H1 (cell line): ENCODE data around the gene SLC7A5. TPM values are rescaled to one million over a fixed set of nuclear protein-coding genes. Genes with fewer than 3 reads are reported as not detected.

Experiments used
- CTCF ChIA-PET: fragments of 300-600 bp; sonication (Branson Sonifier 250); formaldehyde crosslinking; loops from one replicate; lab custom pipeline; 2021; ENCODE audit not compliant: partially characterized antibody; lab: Charles Lee
- POLR2A ChIA-PET: fragments of 300-600 bp; sonication (Branson Sonifier 250); formaldehyde crosslinking; loops from one replicate; lab custom pipeline; 2021; ENCODE audit warnings: inconsistent platforms; ENCODE audit not compliant: partially characterized antibody; lab: Charles Lee
- DNase-seq, 2 experiments: peaks; one replicate each; pipeline versions ENCODE4 v3.0.0 to v3.0.0-alpha.2; 2010 to 2022; ENCODE audit warnings: low spot score in 2 of 2, low read depth in 1 of 2, mixed read lengths in 1 of 2
- FAIRE-seq: peaks from 2 replicates; lab custom pipeline; 2011; peaks lifted over from hg19 to GRCh38; lab: Jason Lieb, UNC
- H2AFZ ChIP-seq: 2 replicates; pipeline ENCODE4 v1.8.1; 2012; ENCODE audit warnings: low read length, inconsistent platforms
- H2AK5ac ChIP-seq: 2 replicates; pipeline ENCODE4 v1.6.1; 2013; ENCODE audit warnings: low read depth, low read length
- H2BK120ac ChIP-seq: replicated peaks from 2 replicates; pipeline ENCODE3; 2013; ENCODE audit warnings: low read depth, low read length, inconsistent platforms
- H2BK12ac ChIP-seq: 2 replicates; pipeline ENCODE4 v1.6.1; 2013; ENCODE audit warnings: low read depth, low read length
- H2BK15ac ChIP-seq: 2 replicates; pipeline ENCODE4 v1.6.1; 2013; ENCODE audit warnings: low read length
- H2BK20ac ChIP-seq: 2 replicates; pipeline ENCODE4 v1.6.1; 2013; ENCODE audit warnings: low read length
- H2BK5ac ChIP-seq: 2 replicates; pipeline ENCODE4 v1.6.1; 2013; ENCODE audit warnings: low read depth, low read length
- H3K14ac ChIP-seq: 2 replicates; pipeline ENCODE4 v1.6.1; 2013; ENCODE audit warnings: inconsistent platforms; ENCODE audit not compliant: insufficient read length
- H3K18ac ChIP-seq: 2 replicates; pipeline ENCODE4 v1.6.1; 2013; ENCODE audit warnings: low read length; ENCODE audit errors: extremely low read depth
- H3K23ac ChIP-seq: 2 replicates; pipeline ENCODE4 v1.6.1; 2013; ENCODE audit warnings: inconsistent platforms; ENCODE audit not compliant: insufficient read length
- H3K23me2 ChIP-seq: 2 replicates; pipeline ENCODE4 v1.6.1; 2013; ENCODE audit warnings: low read depth, low read length
- H3K27ac ChIP-seq: 2 replicates; pipeline ENCODE4 v1.6.1; 2011; ENCODE audit warnings: low read depth, low read length, inconsistent platforms
- H3K27me3 ChIP-seq, 4 experiments: replicated peaks in 1 of 4; 1 replicate in 1 of 4; 2 replicates in 3 of 4; pipeline versions ENCODE4 v1.6.1 to v1.8.1; 2011 to 2013; ENCODE audit warnings: low read length in 3 of 4, mild to moderate bottlenecking in 3 of 4, inconsistent platforms in 2 of 4, mixed read lengths in 2 of 4, moderate library complexity in 1 of 4; ENCODE audit not compliant: control insufficient read depth in 3 of 4, insufficient read depth in 3 of 4; ENCODE audit errors: extremely low read depth in 1 of 4
- H3K36me3 ChIP-seq, 4 experiments: 2 replicates each; pipeline versions ENCODE4 v1.6.1 to v1.8.1; 2011 to 2013; ENCODE audit warnings: mild to moderate bottlenecking in 4 of 4, low read length in 3 of 4, moderate library complexity in 2 of 4, control low read depth in 1 of 4, inconsistent platforms in 1 of 4; ENCODE audit not compliant: insufficient read depth in 4 of 4, control insufficient read depth in 2 of 4
- H3K4ac ChIP-seq: replicated peaks from 2 replicates; pipeline ENCODE3; 2013; ENCODE audit warnings: low read length, low read depth, mixed read lengths, inconsistent platforms; ENCODE audit not compliant: insufficient read length
- H3K4me1 ChIP-seq, 4 experiments: replicated peaks in 1 of 4; 1 replicate in 1 of 4; 2 replicates in 3 of 4; pipeline versions ENCODE4 v1.6.1 to v1.8.1; 2011 to 2013; ENCODE audit warnings: low read length in 3 of 4, inconsistent platforms in 2 of 4, mixed read lengths in 1 of 4; ENCODE audit not compliant: insufficient read depth in 4 of 4, control insufficient read depth in 3 of 4
- H3K4me2 ChIP-seq, 2 experiments: 2 replicates each; pipeline versions ENCODE4 v1.6.1 to v1.8.1; 2011 to 2013; ENCODE audit warnings: low read depth in 2 of 2, low read length in 2 of 2, control low read depth in 1 of 2, inconsistent platforms in 1 of 2, mild to moderate bottlenecking in 1 of 2; ENCODE audit not compliant: insufficient read depth in 1 of 2
- H3K4me3 ChIP-seq, 4 experiments: fragments of 200-600, 300-600 bp in 1 of 4; sonication (generic), shearing (Covaris generic), sonication (Bioruptor Twin) in 1 of 4; 2 replicates each; pipeline versions ENCODE4 v1.5.1 to v1.8.1; 2011 to 2016; ENCODE audit warnings: low read length in 4 of 4, low read depth in 3 of 4, control low read depth in 2 of 4, inconsistent platforms in 2 of 4, mild to moderate bottlenecking in 2 of 4, mixed read lengths in 1 of 4, moderate library complexity in 1 of 4; ENCODE audit not compliant: insufficient read depth in 2 of 4; ENCODE audit errors: extremely low read depth in 1 of 4
- H3K56ac ChIP-seq: replicated peaks from 2 replicates; pipeline ENCODE3; 2013; ENCODE audit warnings: low read depth, mild to moderate bottlenecking, mixed read lengths, low read length, inconsistent platforms; ENCODE audit not compliant: insufficient read length
- H3K79me1 ChIP-seq: 2 replicates; pipeline ENCODE4 v1.6.1; 2013; ENCODE audit warnings: low read depth, low read length, control low read depth
- H3K79me2 ChIP-seq, 2 experiments: 2 replicates each; pipeline versions ENCODE4 v1.6.1 to v1.8.1; 2012 to 2013; ENCODE audit warnings: low read length in 2 of 2, mild to moderate bottlenecking in 2 of 2, inconsistent platforms in 1 of 2; ENCODE audit not compliant: insufficient read depth in 2 of 2, control insufficient read depth in 1 of 2
- H3K9ac ChIP-seq, 4 experiments: replicated peaks in 1 of 4; 1 replicate in 1 of 4; 2 replicates in 3 of 4; pipeline versions ENCODE4 v1.6.1 to v1.8.1; 2011 to 2013; ENCODE audit warnings: low read depth in 3 of 4, low read length in 3 of 4, control low read depth in 2 of 4, mild to moderate bottlenecking in 2 of 4, moderate library complexity in 2 of 4, inconsistent platforms in 1 of 4; ENCODE audit errors: extremely low read depth in 1 of 4
- H3K9me3 ChIP-seq, 2 experiments: 2 replicates each; pipeline versions ENCODE4 v1.6.1 to v1.8.1; 2012 to 2013; ENCODE audit warnings: mild to moderate bottlenecking in 2 of 2, moderate library complexity in 2 of 2, control low read depth in 1 of 2, inconsistent platforms in 1 of 2, low read depth in 1 of 2, low read length in 1 of 2, mixed read lengths in 1 of 2; ENCODE audit not compliant: insufficient read depth in 2 of 2
- H4K20me1 ChIP-seq, 2 experiments: replicated peaks in 1 of 2; 2 replicates each; pipeline versions ENCODE3 to v1.8.1; 2011 to 2013; ENCODE audit warnings: inconsistent platforms in 2 of 2, low read length in 2 of 2, mild to moderate bottlenecking in 1 of 2; ENCODE audit not compliant: insufficient read depth in 2 of 2, control insufficient read depth in 1 of 2
- H4K5ac ChIP-seq: 2 replicates; pipeline ENCODE4 v1.6.1; 2013; ENCODE audit warnings: low read length, low read depth, mixed read lengths, inconsistent platforms; ENCODE audit not compliant: insufficient read length
- H4K8ac ChIP-seq: 2 replicates; pipeline ENCODE4 v1.8.0; 2013; ENCODE audit warnings: mild to moderate bottlenecking, moderate library complexity, low read length, inconsistent platforms; ENCODE audit not compliant: insufficient read depth; ENCODE audit errors: extremely low read depth
- H4K91ac ChIP-seq: replicated peaks from 2 replicates; pipeline ENCODE3; 2013; ENCODE audit warnings: low read length, mixed read lengths, inconsistent platforms; ENCODE audit not compliant: insufficient read length
- CBX8 ChIP-seq: fragments of 300-800, 300-1000 bp; sonication (generic); IDR thresholded peaks from 2 replicates; pipeline ENCODE4 v1.7.1; 2016; ENCODE audit warnings: low read depth, low read length, borderline replicate concordance
- EP300 ChIP-seq, 2 experiments: IDR thresholded peaks; 1 replicate in 1 of 2; 2 replicates in 1 of 2; pipeline ENCODE4 v1.6.1; 2011 to 2012; ENCODE audit warnings: low read depth in 2 of 2, low read length in 2 of 2, mild to moderate bottlenecking in 2 of 2, borderline replicate concordance in 1 of 2, inconsistent platforms in 1 of 2, moderate library complexity in 1 of 2
- GABPA ChIP-seq: IDR thresholded peaks from 2 replicates; pipeline ENCODE4 v1.6.1; 2011; ENCODE audit warnings: mild to moderate bottlenecking, low read length, moderate library complexity, borderline replicate concordance; ENCODE audit not compliant: insufficient read depth
- HDAC6 ChIP-seq: IDR thresholded peaks from one replicate; pipeline ENCODE4 v1.7.1; 2012; ENCODE audit warnings: low read depth, mild to moderate bottlenecking, inconsistent platforms, low read length, moderate library complexity
- PHF8 ChIP-seq: fragments of 200-600 bp; sonication (generic); conservative IDR thresholded peaks from 2 replicates; pipeline ENCODE4 v1.7.1; 2012; ENCODE audit warnings: low read depth, mild to moderate bottlenecking, inconsistent platforms, low read length, moderate library complexity
- RFX5 ChIP-seq: IDR thresholded peaks from 2 replicates; pipeline ENCODE4 v1.6.1; 2011; ENCODE audit warnings: low read depth, low read length, improper control_type of control experiment, borderline replicate concordance
- TCF12 ChIP-seq: IDR thresholded peaks from 2 replicates; pipeline ENCODE4 v1.6.1; 2011; ENCODE audit warnings: low read depth, mild to moderate bottlenecking, low read length
- WGBS, 2 experiments: shearing (Covaris generic) in 1 of 2; methylation state at CpG; one replicate each; pipeline versions ENCODE4 v1.1.6 to v1.1.7; 2013 to 2015; ENCODE audit warnings: low lambda C conversion rate in 2 of 2, mixed read lengths in 2 of 2, inconsistent platforms in 1 of 2, low coverage in 1 of 2, missing lambda C conversion rate in 1 of 2; ENCODE audit not compliant: insufficient replicate concordance in 2 of 2, insufficient coverage in 1 of 2, insufficient read length in 1 of 2; ENCODE audit errors: extremely low coverage in 1 of 2, missing lambda C conversion rate in 1 of 2; 5-methylcytosine and 5-hydroxymethylcytosine counted together
- polyA plus RNA-seq, 7 experiments: library from polyadenylated mRNA; depleted of rRNA in 3 of 7; stranded (reverse) in 5 of 7; unstranded in 2 of 7; fragments of >200 nt in 5 of 7; fragments of 200-250 nt in 2 of 7; gene quantifications; 1 replicate in 5 of 7; 2 replicates in 1 of 7; 4 replicates in 1 of 7; pipeline versions ENCODE4 v1.2.1 to v1.2.3, GENCODE V29; 2011 to 2013; ENCODE audit warnings: missing spikeins in 2 of 7, mixed read lengths in 2 of 7
- total RNA-seq: library from RNA; stranded (reverse); fragmentation: NEBNext Ultra II Directional; extraction: Animal tissue kit (Norgen Biotek cat#: 25700); gene quantifications from 2 replicates; pipeline ENCODE4 v1.2.1, GENCODE V29; 2021

SLC7A5 gene
- total and polyA plus RNA-seq, 2 of the 8 experiments (the other 6 are each of a cell fraction or from before 2014, with no cell fraction given): 68.2 to 341 TPM

- Histone ChIP-seq H4K20me1 (no peaks in the 10 kb centered on the region), H2BK5ac (peak overlapping the region; percentile 61), H2BK15ac (no peak overlapping the region), H4K91ac (peak overlapping the region; percentile 89), H3K4ac (peak overlapping the region; percentile 96), H3K56ac (no peak overlapping the region), H3K4me1 (peaks cover 0 to 14% (median 0%) of the 10 kb centered on the region in 4 experiments; a peak in 2 of 7 replicates), H3K23me2 (no peaks in the 10 kb centered on the region), H3K27ac (no peak overlapping the region), H3K79me2 (no peaks in the 10 kb centered on the region), H2AFZ (peak overlapping the region; percentile 14; the same call in 1 of the 2 replicates), H3K4me3 (no peak overlapping the region), H3K18ac (no peak overlapping the region; the same call in 1 of the 2 replicates), H3K36me3 (no peaks in the 10 kb centered on the region), H3K9me3 (no peaks in the 10 kb centered on the region), H4K5ac (no peak overlapping the region), H3K9ac (no peak overlapping the region), H3K79me1 (no peaks in the 10 kb centered on the region), H3K27me3 (no peaks in the 10 kb centered on the region), H3K23ac (no peak overlapping the region), H2BK12ac (peak overlapping the region; percentile 98), H2BK20ac (0 out of 2 replicates have a peak overlapping the region, but pooled peaks have one; percentile 72), H3K14ac (no peak overlapping the region), H2AK5ac (0 out of 2 replicates have a peak overlapping the region, but pooled peaks have one; percentile 5)
- ChIA-PET CTCF (interaction anchor here (0.7 to 2.5 kb wide), 13 partner anchors 10 to 68 kb away, joined by 3 to 13 read pairs (median 4); no protein-coding TSS in a partner anchor), POLR2A (interaction anchor here (0.7 to 6.0 kb wide), 14 partner anchors 9 to 62 kb away, joined by 3 to 30 read pairs (median 7); partner anchors contain the start of gene SLC7A5)
- 83% methylated on average over 24 of the region's 25 CpGs; no CpG with 5 or more reads in 1 of the 2 experiments for WGBS, 2 experiments
- FAIRE-seq: no peak
- DNase-seq: peak in 1 of 2 experiments; percentile 61
- TF ChIP-seq RFX5: no peak
- TF ChIP-seq GABPA: no peak
- no peak for TF ChIP-seq PHF8
- no peak for TF ChIP-seq EP300 (IDR thresholded peaks at IDR 0.05; ENCODE audit: borderline replicate concordance in 1 of 2, low read depth in 2 of 2, low read length in 2 of 2)
- no peak for TF ChIP-seq CBX8
- TF ChIP-seq TCF12: no peak
- TF ChIP-seq HDAC6: no peak
- TF ChIP-seq, all 59 proteins: peak for 0
- H4K8ac ChIP-seq: peak overlapping the region; percentile 95
- H3K4me2 ChIP-seq: no peak overlapping the region
- H2BK120ac ChIP-seq: no peak overlapping the region
Measured at GRCh38 chr16:87806641-87807546, 62.4 kb downstream of the SLC7A5 start.
